Measurements from ENCODE around the gene FBRS. TPM values are rescaled to one million over a fixed set of nuclear protein-coding genes. Genes with fewer than 3 reads are reported as not detected.
"Not testable (repeated sequence)": the region's sequence is repeated elsewhere in the genome, so short reads cannot be mapped to it uniquely, and the experiment has no call there.

The FBRS gene
- polyA plus RNA-seq (2013, experiment 1 of 2; ENCODE audit: insufficient read length) = 69.3 TPM
- polyA plus RNA-seq (2013, experiment 2 of 2; ENCODE audit: insufficient read length) = 46.1 TPM

DNA sequence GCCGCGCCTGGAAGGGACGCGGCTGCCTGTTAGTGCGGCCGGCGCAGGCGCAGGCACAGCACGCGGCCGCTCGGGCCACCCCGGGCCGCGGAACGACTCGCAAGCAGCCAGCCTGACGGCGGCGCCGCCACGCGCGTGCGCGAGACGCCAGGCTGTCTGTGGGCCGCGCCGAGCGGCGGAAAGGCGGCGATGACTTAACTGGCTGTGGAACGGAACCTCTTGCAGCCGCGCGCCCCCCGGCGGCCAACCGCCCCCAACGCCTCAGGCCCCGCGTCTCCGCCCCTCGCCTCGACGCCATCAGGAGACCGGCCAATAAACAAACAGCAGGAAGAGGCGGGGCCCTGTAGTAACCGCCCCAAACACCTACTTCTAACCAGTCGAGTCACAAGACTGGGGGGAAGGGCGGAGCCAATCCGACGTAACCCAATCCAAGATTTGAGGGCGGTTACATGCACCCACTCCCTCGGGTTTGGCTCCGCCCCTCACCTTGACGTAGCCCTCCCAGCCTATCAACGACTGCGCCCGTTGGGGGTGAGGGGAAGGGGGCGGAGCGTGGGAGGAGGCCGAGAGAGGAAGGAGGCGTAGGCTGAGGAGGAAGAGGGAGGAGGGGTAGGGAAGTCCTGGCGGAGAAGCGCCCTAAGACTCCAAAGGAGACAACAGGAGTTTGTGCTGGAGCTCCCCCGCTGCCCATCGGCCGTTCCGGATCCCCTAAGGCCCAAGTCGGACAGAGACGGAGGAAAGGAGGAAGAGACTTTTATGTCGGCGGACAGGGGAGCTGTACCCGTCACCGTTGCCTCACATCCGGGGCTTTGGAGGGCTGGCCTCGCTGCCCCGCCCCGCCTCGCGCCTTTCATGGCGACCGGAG, at the start of gene FBRS:
FBRS (plus strand) TSS at position 566 of the 865 bp plus-strand sequence. CDS start 1,088 bp downstream, outside the sequence.
- DNase-seq = peak; percentile 100

DNA sequence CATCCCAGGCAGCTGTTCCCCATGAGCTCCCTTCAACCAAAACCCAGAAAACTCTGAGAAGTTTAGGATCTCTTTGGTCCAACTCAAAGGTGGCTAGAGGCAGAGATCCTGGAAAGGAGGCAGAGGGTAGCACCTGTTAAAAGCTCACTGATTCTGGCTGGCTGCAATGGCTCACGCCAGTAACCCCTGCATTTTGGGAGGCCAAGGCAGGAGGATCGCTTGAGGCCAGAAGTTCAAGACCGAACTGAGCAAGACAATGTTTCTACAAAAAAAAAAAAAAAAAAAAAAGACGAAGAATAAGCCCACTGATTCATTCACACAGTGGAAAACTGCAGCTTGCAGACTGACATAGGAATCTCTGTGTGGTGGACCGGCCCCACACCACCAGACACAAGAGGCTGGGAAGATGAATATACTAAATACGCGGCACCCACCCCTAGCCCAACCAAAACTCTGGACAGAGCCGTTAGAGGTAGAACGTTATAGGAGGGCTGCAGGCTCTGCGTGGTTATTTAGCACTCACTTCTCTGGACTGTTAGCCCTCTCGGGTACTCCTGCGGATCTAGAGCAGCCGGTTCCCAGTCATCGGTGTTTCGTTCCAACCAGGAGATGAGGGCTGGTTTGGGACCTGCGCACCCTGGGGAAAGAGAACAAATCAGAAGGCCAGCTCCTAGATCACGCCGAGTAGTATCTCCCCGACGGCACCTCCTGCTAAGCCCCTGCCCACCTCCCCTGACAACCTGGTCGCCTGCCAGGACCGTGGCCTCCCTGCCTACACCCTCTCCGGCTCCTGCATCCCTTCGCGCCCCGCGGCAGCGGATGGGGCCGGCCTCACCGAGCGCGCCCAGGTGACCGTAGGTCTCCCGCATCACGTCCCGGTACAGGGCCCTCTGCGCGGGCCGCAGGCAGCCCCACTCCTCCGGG, 49.0 kb upstream of the FBRS start:
- DNase-seq = peak; percentile 42

DNA sequence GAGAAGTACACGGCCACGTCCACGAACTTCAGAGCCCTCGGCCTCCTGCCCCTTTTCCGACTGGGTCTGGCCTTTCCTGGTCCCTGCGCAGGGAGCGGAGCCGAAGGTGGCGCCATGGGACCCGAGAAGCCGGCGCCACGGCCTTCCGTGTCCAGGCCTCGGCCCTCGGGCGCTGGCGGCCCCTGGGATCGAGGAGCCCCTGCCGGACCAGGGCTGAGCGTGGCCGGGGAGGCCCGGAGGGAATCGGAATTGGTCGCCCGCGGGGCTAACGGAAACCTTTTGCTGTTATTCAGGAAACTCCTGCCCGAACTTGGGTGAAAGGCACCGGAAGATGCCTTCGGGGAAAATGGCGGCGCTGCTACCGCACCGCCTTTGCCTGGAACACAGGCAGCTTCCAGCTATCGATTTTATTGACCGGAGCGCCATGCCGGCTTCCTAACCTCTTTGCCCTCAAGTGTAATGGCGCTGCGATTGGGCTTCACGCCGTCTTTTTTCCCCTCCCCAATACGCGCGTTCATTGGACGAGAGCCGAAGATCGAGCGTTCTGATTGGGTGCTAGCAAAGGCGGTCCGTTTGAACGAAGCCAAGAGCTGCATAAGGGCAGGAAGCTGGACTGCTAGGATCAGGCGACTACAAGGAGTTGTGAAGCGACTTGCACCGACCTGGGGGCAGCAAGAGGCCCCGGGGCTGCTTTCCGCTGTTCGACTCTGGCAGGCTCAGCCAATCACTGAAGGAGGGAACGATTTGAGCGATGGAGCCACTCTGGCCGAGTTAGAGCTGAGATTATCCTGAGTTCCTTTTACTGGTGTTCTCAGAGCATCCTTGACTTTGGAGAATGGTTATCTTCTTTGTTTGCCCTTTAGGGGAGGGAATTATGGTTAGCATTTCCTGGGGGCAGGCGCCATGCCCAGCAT, 48.0 kb upstream of the FBRS start, which contains the start of gene ZNF689:
ZNF689 (minus strand) TSS at position 464 of the 914 bp plus-strand sequence; CDS start at position 116, 348 bp downstream.
- peak; percentile 96 for DNase-seq

DNA sequence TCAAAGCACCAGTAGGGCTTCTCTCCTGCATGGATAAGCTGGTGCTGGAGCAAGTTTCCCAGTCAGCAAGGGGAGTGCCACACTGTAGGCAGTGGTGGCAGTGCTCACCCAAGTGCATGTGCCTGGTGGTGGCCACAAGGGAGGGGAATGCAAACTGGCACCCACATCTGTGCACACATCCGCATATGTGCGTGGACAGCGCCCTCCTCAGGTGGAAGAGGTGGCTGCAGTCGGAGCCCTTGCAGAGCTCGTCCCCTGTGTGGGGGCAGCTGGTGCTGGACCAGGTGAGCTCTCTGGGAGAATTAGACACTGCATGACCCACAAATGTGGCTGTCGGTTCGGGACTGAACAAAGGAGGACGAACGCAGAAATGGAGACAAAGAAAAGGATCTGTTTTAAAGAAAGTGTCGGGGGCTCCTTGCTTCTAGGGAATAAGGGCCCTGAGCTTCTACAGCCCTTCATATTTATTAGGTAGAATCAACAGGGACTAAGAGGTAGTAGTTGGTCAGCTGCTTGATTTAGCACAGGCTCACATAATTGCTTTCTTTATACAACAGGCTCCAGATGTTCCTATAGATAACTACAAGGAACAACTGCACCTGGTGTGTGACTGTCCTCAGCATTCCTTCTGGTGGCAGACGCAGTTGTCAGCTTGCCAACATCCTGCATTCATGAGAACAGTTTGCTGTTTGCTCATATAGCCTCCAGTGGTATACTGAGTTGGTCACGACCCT, 42.7 kb upstream of the FBRS start:
- DNase-seq = no peak

DNA sequence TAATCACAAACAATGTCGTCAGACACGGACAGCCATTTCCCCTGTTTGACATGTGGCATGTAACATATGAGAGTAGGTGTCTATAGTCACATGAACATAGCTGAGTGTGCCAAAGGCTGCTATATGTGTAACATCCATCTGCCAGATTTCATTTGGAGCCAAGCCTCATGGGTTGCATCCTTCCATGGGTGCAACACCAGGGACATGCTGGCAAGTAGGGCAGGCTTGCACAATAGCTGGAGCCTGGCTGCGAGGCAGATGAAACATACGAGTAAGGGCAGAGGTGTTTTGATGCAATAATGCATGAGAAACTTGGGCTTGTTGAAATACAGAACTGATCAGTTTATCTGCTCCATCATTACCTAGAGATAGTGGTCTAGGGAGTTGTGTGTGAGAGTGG, 39.0 kb upstream of the FBRS start:
- no peak for DNase-seq

DNA sequence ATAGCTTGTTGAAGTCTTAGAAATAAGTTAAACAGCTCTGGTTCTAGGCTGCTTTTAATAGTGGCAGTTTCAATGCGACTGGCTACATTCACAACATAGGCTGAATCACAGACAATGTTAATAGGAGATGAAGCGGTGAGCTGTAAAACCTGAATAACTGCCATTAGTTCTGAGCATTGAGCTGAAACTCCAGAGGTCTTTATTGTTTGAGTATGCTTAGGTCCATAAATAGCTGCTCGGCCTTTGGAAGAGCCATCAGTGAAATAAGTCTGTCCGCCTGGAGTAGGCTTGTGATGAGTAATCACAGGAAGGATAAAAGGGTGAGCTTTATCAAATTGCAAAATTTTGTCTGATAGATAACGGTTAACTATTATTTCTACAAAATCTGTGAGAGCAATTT, 38.6 kb upstream of the FBRS start:
- DNase-seq = no peak

DNA sequence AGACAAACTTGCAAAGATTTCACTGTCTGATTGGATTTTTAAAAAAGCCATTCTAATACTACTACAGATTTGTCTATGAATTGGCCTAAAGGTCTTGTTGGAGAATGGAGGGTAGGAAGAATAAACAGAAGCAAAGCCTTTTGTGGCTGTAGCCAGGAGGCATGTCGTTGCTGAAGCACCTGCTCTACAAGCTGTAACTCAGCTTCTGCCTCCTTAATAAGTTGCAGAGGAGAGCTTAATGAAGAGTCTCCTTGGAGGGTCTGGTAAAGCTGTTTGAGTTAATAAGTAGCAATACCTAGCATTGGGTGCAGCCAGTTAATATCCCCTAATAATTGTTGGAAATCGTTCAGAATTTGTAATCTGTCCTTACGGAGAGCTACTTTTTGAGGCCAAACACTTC, 38.1 kb upstream of the FBRS start:
- no peak for DNase-seq

DNA sequence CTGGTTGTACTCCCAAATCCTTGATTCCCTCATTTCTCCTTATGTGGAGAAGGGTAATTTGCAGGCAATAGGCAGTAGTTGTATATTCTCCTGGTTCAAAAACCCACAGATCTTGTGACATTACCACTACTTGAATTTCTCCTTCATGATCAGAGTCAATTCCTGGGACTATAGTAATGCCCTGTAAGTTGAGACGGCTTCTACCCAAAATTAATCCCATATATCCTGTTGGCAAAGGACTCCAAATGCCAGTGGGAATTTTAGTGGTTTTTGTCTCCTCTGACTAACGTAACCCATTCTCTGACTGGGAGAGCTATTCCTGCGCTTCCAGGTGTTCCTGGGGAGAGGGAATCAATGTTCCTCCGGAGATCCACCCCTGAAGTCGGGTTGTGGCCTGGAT, 36.5 kb upstream of the FBRS start:
- DNase-seq = peak; percentile 69

DNA sequence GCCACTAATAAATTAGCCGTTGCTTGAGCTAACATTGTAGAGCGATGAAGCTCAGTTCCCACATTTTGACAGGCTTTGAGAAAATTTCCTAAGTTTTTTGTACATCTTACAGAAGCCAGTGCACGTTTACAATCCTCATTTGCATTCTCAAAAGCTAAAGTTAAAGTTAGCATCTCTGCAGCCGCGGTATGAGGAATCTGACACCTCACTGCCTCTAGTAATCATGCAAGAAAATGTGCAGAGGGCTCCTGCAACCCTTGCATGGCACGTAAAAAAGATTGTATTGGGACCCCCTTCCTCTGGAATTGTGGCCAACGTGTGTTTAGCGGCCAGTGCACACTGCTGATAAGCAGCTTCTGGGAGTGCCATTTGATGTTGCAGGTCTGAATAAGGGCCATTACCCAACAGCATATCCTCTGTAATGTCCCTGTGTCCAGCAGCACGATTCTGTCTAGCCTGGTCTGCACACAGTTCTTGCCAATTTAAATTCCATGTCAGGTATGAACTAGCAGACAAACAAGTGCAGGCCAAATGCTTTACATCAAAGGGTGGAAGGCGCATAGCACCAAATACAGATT, 35.7 kb upstream of the FBRS start:
- DNase-seq = no peak

DNA sequence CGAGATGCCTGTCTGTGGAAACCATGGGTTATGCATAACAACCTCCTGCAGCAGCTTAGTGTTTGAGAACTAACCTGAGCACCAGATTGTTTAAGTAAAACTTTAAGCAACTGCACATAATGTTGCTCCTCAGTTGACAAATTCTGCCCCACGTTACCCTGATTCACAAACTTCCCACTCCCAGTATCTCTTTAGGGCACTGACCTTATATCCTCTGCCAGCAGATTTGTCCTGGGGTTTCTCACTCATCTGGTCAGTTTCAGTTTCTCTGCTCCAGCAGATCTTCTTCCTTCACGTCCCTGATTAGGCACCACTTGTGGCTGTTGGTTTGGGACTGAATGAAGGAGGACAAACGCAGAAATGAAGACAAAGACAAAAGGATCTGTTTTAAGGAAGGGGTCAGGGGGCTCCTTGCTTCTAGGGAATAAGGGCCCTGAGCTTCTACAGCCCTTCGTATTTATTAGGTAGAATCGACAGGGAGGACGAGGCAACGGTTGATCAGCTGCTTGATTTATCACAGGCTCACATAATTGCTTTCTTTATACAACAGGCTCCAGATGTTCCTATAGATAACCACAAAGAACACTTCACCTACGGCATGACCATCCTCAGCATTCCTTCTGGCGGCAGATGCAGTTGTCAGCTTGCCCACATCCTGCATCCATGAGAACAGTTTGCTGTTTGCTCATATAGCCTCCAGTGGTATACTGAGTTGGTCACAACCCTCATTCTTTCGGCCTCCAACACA, 34.5 kb upstream of the FBRS start:
- no peak for DNase-seq

DNA sequence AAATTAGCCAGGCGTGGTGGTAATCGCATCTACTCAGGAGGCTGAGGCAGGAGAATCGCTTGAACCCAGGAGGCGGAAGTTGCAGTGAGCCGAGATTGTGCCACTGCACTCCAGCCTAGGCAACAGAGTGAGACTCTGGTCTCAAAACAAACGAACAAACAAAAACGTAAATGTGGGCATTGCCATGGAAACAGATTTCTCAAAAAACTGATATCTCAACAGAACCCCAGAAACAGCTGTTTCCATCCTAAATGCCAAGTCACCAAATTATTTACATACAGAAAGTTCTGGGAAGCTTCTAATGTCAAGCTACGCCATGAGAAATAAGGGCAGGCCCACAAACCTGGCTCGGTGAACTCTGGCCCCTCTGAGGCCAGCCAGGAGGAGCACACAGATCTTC, 32.0 kb upstream of the FBRS start:
- DNase-seq = no peak

DNA sequence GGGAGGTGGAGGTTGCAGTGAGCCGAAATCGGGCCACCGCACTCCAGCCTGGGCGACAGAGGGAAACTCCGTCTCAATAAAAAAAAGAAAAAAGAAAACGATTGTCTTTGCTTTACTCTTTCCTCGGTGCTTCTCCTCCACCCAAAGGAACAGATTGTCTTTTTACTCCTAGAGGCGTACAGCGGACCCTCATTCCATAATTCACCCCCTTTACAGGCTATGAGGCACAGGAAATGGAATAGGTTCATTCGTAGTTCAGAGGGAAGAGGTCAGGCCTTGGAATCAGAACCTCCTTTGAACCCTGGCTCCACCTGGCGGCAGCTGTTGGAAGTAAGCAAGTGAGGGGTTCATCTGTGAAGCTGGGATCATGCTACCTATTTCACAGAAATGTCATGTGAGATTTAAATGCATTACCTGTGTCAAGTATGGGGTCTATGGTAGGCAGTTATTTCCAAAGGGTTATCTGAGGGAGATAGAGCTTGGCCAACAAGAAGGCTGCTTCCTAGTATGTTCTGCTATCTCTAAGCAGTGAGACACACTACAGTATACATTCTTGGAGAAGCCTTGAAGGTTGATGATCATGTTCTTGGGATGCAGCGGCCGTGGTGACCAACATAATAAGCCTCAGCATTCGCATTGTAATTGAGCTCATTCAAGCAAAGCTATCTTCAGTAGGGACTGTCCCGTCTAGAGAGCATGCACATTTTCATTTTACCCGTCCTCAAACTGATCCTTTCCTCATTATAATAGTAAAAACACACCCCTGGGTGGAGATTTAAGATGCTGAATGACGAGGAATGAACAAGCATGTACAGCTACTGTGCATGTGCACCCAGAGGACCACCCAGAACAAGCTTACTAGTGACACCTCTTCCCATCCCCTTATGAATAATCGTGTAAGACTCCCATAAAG, 29.3 kb upstream of the FBRS start:
- DNase-seq = peak; percentile 71

DNA sequence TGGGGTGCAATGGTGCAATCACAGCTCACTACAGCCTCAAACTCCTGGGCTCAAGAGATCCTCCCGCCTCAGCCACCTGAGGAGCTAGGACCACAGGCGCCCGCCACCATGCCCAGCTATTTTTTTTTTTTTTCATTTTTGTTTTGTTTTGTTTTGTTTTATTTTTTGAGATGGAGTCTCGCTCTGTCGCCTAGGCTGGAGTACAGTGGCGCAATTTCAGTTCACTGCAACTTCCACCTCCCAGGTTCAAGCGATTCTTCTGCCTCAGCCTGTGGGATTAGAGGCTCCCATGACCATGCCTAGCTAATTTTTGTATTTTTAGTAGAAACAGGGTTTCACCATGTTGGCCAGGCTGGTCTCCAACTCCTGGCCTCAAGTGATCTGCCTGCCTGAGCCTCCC, 25.8 kb upstream of the FBRS start:
- DNase-seq = not testable (repeated sequence)

DNA sequence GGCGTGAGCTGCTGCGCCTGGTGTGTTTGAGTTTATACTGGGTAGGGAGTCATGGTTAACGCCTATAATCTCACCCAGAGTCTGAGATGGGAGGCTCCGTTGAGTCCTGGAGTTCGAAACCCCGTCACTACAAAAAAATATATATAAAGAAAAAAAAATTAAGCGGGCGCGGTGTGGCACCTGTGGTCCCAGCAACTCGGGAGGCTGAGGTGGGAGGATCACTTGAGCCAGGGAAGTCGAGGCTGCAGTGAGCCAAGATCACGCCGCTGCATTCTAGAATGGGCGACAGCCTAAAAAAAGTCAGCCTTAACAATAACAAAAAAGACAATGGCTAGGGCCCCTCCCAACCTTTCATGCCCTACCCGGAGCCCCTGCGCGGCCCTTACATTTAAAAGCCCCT, 24.7 kb upstream of the FBRS start:
- DNase-seq = no peak

DNA sequence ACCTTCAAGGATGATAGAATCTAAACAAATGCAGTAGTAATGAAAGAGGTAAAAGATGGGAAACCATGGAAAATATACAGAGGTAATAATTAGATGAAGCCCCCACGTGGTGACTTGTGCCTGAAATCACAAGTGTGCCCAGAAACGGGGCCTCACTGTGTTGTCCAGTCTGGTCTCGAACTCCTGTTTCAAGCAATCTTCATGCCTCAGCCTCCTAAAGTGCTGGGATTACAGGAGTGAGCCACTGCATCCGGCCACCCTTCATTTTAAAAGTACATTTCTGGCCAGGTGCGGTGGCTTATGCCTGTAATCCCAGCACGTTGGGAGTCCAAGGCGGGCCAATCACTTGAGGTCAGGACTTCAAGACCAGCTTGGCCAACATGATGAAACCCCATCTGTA, 21.6 kb upstream of the FBRS start:
- DNase-seq = no peak

DNA sequence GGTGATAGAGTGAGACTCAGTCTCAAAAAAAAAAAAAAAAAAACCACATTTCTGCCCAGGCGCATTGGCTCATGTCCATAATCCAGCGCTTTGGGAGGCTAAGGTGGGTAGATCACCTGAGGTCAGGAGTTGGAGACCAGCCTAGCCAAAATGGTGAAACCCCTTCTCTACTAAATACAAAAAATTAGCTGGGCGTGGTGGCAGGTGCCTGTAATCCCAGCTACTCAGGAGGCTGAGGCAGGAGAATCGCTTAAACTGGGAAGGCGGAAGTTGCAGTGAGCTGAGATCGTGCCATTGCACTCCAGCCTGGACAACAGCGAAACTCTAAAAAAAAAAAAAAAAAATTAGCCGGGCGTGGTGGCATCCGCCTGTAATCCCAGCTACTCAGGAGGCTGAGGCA, 21.1 kb upstream of the FBRS start:
- DNase-seq = not testable (repeated sequence)

DNA sequence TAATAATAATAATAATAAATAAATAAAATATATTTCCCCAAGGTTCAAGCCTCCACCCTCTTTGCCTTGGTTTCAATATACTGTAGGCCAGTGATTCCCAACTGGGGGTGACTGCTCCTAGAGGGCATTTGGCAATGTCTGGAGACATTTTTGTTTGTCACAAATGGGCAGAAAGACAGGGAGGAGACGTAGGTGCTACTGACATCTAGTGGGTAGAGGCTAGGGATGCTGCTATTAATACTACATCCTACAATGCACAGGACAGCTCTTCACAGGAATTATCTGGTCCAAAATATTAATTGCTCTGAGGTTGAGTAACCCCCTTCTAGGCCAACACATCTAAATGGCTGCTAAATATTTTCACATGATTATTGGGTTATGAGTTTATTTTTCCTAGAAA, 20.3 kb upstream of the FBRS start:
- DNase-seq = peak; percentile 66

DNA sequence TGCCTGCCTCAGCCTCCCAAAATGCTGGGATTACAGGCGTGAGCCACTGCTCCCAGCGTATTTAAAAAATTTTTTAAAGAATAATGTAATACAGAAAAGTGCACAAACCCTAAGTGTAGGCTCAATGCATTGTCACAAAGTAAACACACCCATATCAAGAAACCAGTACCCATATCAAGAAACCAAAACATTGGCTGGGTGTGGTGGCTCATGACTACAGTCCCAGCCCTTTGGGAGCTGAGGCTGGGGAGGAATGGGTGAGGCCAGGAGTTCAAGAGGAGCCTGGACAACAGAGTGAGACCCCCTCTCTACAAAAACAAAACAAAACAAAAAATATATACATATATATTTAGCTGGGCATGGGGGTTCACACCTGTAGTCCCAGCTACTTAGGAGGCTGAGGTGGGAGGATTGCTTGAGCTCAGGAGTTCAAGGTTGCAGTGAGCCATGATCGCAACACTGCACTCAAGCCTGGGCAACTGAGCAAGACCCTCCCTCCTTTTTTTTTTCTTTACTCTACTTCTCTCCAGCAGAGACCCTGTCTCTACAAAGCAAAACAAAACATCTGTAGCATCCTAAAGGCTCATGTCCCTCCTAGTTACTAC, 16.8 kb upstream of the FBRS start:
- DNase-seq = peak; percentile 9

All from fibroblast of skin of back (primary cell).